ENCODE measurements around the gene TUBB. TPM values are rescaled to one million over a fixed set of nuclear protein-coding genes. Genes with fewer than 3 reads are reported as not detected.
A peak's percentile ranks its signal among the peaks of the same experiment; 100 is the strongest.

TUBB gene
- total and polyA plus RNA-seq, 10 donors = 109 to 344 (median 243) TPM

- Histone ChIP-seq H3K4me1 (peaks cover 12 to 44% (median 24%) of the 10 kb centered on the region in 6 donors), H3K9me3 (no peaks in the 10 kb centered on the region), H3K4me3 (peak overlapping the region in 1 of 8 donors; percentile 1), H3K27ac (peak overlapping the region; percentile 27 to 62 (median 56)), H3K36me3 (no peaks in the 10 kb centered on the region), H3K27me3 (replicated peaks in 1 of 7) (no peaks in the 10 kb centered on the region)
- DNase-seq = no peak
- TF ChIP-seq CTCF (IDR thresholded peaks at IDR 0.05 in 8 of 11, conservative IDR thresholded peaks at IDR 0.05 in 3 of 11) (no peak), POLR2AphosphoS5 (IDR thresholded peaks at IDR 0.05) (peak in 1 of 3 donors; percentile 43), POLR2A (IDR thresholded peaks at IDR 0.05) (no peak)
- intact Hi-C loops (cut with DNase I; ENCODE audit: low total_unique reads) = no loop called here
- WGBS, 5 donors = 12 to 29% (median 21%) methylated on average over 15 to 16 of the region's 16 CpGs
Observed at GRCh38 chr6:30769088-30769852, 49.1 kb downstream of the TUBB start.

- H3K4me1 ChIP-seq = peaks cover 12 to 43% (median 22%) of the 10 kb centered on the region in 6 donors
- H3K27me3 ChIP-seq (replicated peaks in 1 of 7) = no peaks in the 10 kb centered on the region
- DNase-seq = no peak
- no peak overlapping the region for H3K4me3 ChIP-seq
- peak overlapping the region in 6 of 8 donors; percentile 45 to 62 (median 60) for H3K27ac ChIP-seq
- intact Hi-C loops (cut with DNase I; ENCODE audit: low total_unique reads) = no loop called here
- H3K9me3 ChIP-seq = no peaks in the 10 kb centered on the region
- H3K36me3 ChIP-seq = no peaks in the 10 kb centered on the region
- WGBS, 5 donors = 80 to 92% (median 88%) methylated on average over 5 of the region's 5 CpGs
- TF ChIP-seq POLR2A (IDR thresholded peaks at IDR 0.05) (no peak), POLR2AphosphoS5 (IDR thresholded peaks at IDR 0.05) (no peak), CTCF (IDR thresholded peaks at IDR 0.05 in 8 of 11, conservative IDR thresholded peaks at IDR 0.05 in 3 of 11) (no peak)
Observed at GRCh38 chr6:30769853-30770524, 49.8 kb downstream of the TUBB start.

- Histone ChIP-seq H3K36me3 (no peaks in the 10 kb centered on the region), H3K27me3 (replicated peaks in 1 of 7) (no peaks in the 10 kb centered on the region), H3K4me3 (no peak overlapping the region), H3K4me1 (peaks cover 12 to 43% (median 22%) of the 10 kb centered on the region in 6 donors), H3K27ac (no peak overlapping the region), H3K9me3 (no peaks in the 10 kb centered on the region)
- intact Hi-C loops (cut with DNase I; ENCODE audit: low total_unique reads) = no loop called here
- TF ChIP-seq POLR2AphosphoS5 (IDR thresholded peaks at IDR 0.05) (no peak), CTCF (IDR thresholded peaks at IDR 0.05 in 8 of 11, conservative IDR thresholded peaks at IDR 0.05 in 3 of 11) (no peak), POLR2A (IDR thresholded peaks at IDR 0.05) (no peak)
- WGBS, 5 donors = 72 to 95% (median 84%) methylated on average over 3 of the region's 3 CpGs
- DNase-seq = no peak
Observed at GRCh38 chr6:30770592-30770991, 50.4 kb downstream of the TUBB start.

GRCh38 chr6:30774701-30775100 is 54.5 kb downstream of the TUBB start:
- DNase-seq = no peak
- H3K27me3 ChIP-seq (replicated peaks in 1 of 7) = no peaks in the 10 kb centered on the region
- no peaks in the 10 kb centered on the region for H3K9me3 ChIP-seq
- TF ChIP-seq POLR2AphosphoS5 (IDR thresholded peaks at IDR 0.05) = no peak
- no peak overlapping the region for H3K4me3 ChIP-seq
- WGBS, 5 donors = 81 to 92% (median 86%) methylated on average over 8 of the region's 8 CpGs
- H3K4me1 ChIP-seq = peaks cover 3 to 45% (median 16%) of the 10 kb centered on the region in 6 donors
- H3K27ac ChIP-seq = no peak overlapping the region
- intact Hi-C loops (cut with DNase I; ENCODE audit: low total_unique reads) = no loop called here
- H3K36me3 ChIP-seq = no peaks in the 10 kb centered on the region

Small RNAs within 50 kb of the gene (small RNA-seq; reads per million reads assigned to genes)
- gene RF00019 = 0 reads per million in 4 donors
- 0 reads per million in 4 donors for gene RN7SL353P

Other genes with a start within 250 kb of the TUBB start
- gene HLA-E, start 230.8 kb upstream of the TUBB start, total RNA-seq = 1,000 to 10,000 TPM; 1,072 to 2,111 (median 1,510) TPM
- gene HLA-E, start 230.8 kb upstream of the TUBB start, polyA plus RNA-seq = 100 to 1,000 TPM; 514 to 675 (median 646) TPM
- gene GNL1, start 163.9 kb upstream of the TUBB start, total RNA-seq = 10 to 100 TPM; 28.0 to 84.6 (median 56.7) TPM
- 10 to 100 TPM; 40.3 to 55.6 (median 45.6) TPM for gene GNL1, start 163.9 kb upstream of the TUBB start, polyA plus RNA-seq
- 10 to 100 TPM in 6 of 7 donors, 1 to 10 TPM in 1; 8.1 to 19.6 (median 12.9) TPM for gene PRR3, start 163.1 kb upstream of the TUBB start, total RNA-seq
- gene PRR3, start 163.1 kb upstream of the TUBB start, polyA plus RNA-seq = 10 to 100 TPM; 11.5 to 15.6 (median 12.9) TPM
- gene ABCF1, start 148.9 kb upstream of the TUBB start, total RNA-seq = 10 to 100 TPM; 30.7 to 53.5 (median 34.5) TPM
- gene ABCF1, start 148.9 kb upstream of the TUBB start, polyA plus RNA-seq = 10 to 100 TPM; 12.8 to 27.7 (median 14.5) TPM
- gene PPP1R10, start 103.1 kb upstream of the TUBB start, total RNA-seq = 10 to 100 TPM; 53.5 to 86.2 (median 75.9) TPM
- 10 to 100 TPM; 13.5 to 24.6 (median 13.6) TPM for gene PPP1R10, start 103.1 kb upstream of the TUBB start, polyA plus RNA-seq
- gene MRPS18B, start 102.5 kb upstream of the TUBB start, total RNA-seq = 10 to 100 TPM; 41.2 to 63.4 (median 45.3) TPM
- gene MRPS18B, start 102.5 kb upstream of the TUBB start, polyA plus RNA-seq = 10 to 100 TPM; 48.8 to 74.0 (median 73.0) TPM
- gene ATAT1, start 93.5 kb upstream of the TUBB start, total RNA-seq = 1 to 10 TPM; 2.4 to 9.7 (median 8.7) TPM
- 1 to 10 TPM; 3.6 to 4.9 (median 4.3) TPM for gene ATAT1, start 93.5 kb upstream of the TUBB start, polyA plus RNA-seq
- gene C6orf136, start 73.2 kb upstream of the TUBB start, total RNA-seq = 10 to 100 TPM; 15.4 to 24.2 (median 17.8) TPM
- gene C6orf136, start 73.2 kb upstream of the TUBB start, polyA plus RNA-seq = 10 to 100 TPM; 12.1 to 28.0 (median 22.1) TPM
- gene DHX16, start 47.3 kb upstream of the TUBB start, total RNA-seq = 10 to 100 TPM; 30.0 to 39.6 (median 35.4) TPM
- 10 to 100 TPM; 21.7 to 39.7 (median 33.8) TPM for gene DHX16, start 47.3 kb upstream of the TUBB start, polyA plus RNA-seq
- gene PPP1R18, start 33.7 kb upstream of the TUBB start, total RNA-seq = 100 to 1,000 TPM; 128 to 187 (median 150) TPM
- 100 to 1,000 TPM; 153 to 188 (median 186) TPM for gene PPP1R18, start 33.7 kb upstream of the TUBB start, polyA plus RNA-seq
- 10 to 100 TPM in 6 of 7 donors, 1 to 10 TPM in 1; 9.8 to 13.8 (median 11.0) TPM for gene NRM, start 29.4 kb upstream of the TUBB start, total RNA-seq
- 10 to 100 TPM; 14.1 to 19.6 (median 17.7) TPM for gene NRM, start 29.4 kb upstream of the TUBB start, polyA plus RNA-seq
- 10 to 100 TPM; 20.8 to 47.7 (median 39.0) TPM for gene MDC1, start 3.1 kb upstream of the TUBB start, total RNA-seq
- gene MDC1, start 3.1 kb upstream of the TUBB start, polyA plus RNA-seq = 10 to 100 TPM in 2 of 3 donors, 1 to 10 TPM in 1; 7.8 to 18.2 (median 16.5) TPM
- 100 to 1,000 TPM; 125 to 205 (median 170) TPM for gene FLOT1, start 22.3 kb downstream of the TUBB start, total RNA-seq
- 100 to 1,000 TPM; 116 to 178 (median 116) TPM for gene FLOT1, start 22.3 kb downstream of the TUBB start, polyA plus RNA-seq
- 10 to 100 TPM; 29.8 to 62.2 (median 41.7) TPM for gene IER3, start 24.2 kb downstream of the TUBB start, total RNA-seq
- 10 to 100 TPM; 19.8 to 29.4 (median 25.7) TPM for gene IER3, start 24.2 kb downstream of the TUBB start, polyA plus RNA-seq
- gene DDR1, start 164.2 kb downstream of the TUBB start, total RNA-seq = 10 to 100 TPM; 13.0 to 37.1 (median 23.8) TPM
- 10 to 100 TPM in 1 of 3 donors, 1 to 10 TPM in 2; 5.0 to 10.1 (median 8.0) TPM for gene DDR1, start 164.2 kb downstream of the TUBB start, polyA plus RNA-seq
- gene GTF2H4, start 187.9 kb downstream of the TUBB start, total RNA-seq = 10 to 100 TPM; 20.6 to 49.7 (median 28.3) TPM
- gene GTF2H4, start 187.9 kb downstream of the TUBB start, polyA plus RNA-seq = 10 to 100 TPM; 21.9 to 40.0 (median 33.8) TPM
- 10 to 100 TPM; 16.4 to 30.7 (median 28.1) TPM for gene VARS2, start 193.9 kb downstream of the TUBB start, total RNA-seq
- 10 to 100 TPM; 15.5 to 38.2 (median 36.3) TPM for gene VARS2, start 193.9 kb downstream of the TUBB start, polyA plus RNA-seq
- under 1 TPM in 1 of 7 donors, not detected in 6; 0.47 TPM for gene SFTA2, start 211.8 kb downstream of the TUBB start, total RNA-seq
- 1 to 10 TPM in 1 of 3 donors, under 1 TPM in 1, not detected in 1; 0.08 to 2.6 TPM for gene SFTA2, start 211.8 kb downstream of the TUBB start, polyA plus RNA-seq
- not detected for gene MUCL3, start 220.6 kb downstream of the TUBB start, total RNA-seq
- under 1 TPM in 1 of 3 donors, not detected in 2; 0.03 TPM for gene MUCL3, start 220.6 kb downstream of the TUBB start, polyA plus RNA-seq